ENCODE measurements around the gene IGF2R.

GRCh38 chr6:159984268-159984786, 15.4 kb downstream of the IGF2R start:
- TF ChIP-seq CTCF (IDR thresholded peaks at IDR 0.05; ENCODE audit: low read depth, low read length) = no peak
- TF ChIP-seq POLR2A (IDR thresholded peaks at IDR 0.05; ENCODE audit: extremely low read depth, insufficient read length) = no peak
